Stomach (tissue), 4 donors: ENCODE data around the gene STAT5A.

Source experiments
- POLR2A ChIP-seq, 4 donors: fragments of 450-650 bp; IDR thresholded peaks; one replicate each; pipeline ENCODE4 v1.6.1; 2016; ENCODE audit warnings: antibody characterized with exemption in 4 of 4, control low read depth in 2 of 4, mild to moderate bottlenecking in 1 of 4, moderate library complexity in 1 of 4
- TF ChIP-seq, protein P1 (sequence below), 7 experiments: fragments of 450-650 bp in 4 of 7; fragments of 200-600 bp in 3 of 7; sonication (generic) in 3 of 7; IDR thresholded peaks; one replicate each; pipeline ENCODE4 v1.5.1; 2016 to 2019; ENCODE audit warnings: antibody characterized with exemption in 7 of 7, control low read depth in 2 of 7, mild to moderate bottlenecking in 1 of 7

GRCh38 chr17:42289611-42290181, 1.4 kb downstream of the STAT5A start:
- TF ChIP-seq, protein P1, sequence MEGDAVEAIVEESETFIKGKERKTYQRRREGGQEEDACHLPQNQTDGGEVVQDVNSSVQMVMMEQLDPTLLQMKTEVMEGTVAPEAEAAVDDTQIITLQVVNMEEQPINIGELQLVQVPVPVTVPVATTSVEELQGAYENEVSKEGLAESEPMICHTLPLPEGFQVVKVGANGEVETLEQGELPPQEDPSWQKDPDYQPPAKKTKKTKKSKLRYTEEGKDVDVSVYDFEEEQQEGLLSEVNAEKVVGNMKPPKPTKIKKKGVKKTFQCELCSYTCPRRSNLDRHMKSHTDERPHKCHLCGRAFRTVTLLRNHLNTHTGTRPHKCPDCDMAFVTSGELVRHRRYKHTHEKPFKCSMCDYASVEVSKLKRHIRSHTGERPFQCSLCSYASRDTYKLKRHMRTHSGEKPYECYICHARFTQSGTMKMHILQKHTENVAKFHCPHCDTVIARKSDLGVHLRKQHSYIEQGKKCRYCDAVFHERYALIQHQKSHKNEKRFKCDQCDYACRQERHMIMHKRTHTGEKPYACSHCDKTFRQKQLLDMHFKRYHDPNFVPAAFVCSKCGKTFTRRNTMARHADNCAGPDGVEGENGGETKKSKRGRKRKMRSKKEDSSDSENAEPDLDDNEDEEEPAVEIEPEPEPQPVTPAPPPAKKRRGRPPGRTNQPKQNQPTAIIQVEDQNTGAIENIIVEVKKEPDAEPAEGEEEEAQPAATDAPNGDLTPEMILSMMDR (IDR thresholded peaks at IDR 0.05) = no peak
- no peak for TF ChIP-seq POLR2A (IDR thresholded peaks at IDR 0.05)
